Tibial artery (tissue), 4 donors: ENCODE measurements around the gene GGNBP2.
A peak's percentile ranks its signal among the peaks of the same experiment; 100 is the strongest.
"Not testable (repeated sequence)": the region's sequence is repeated elsewhere in the genome, so short reads cannot be mapped to it uniquely, and the experiment has no call there.

Experiments used
- DNase-seq, 2 donors: peaks; one replicate each; pipeline ENCODE4 v3.0.0-alpha.2; 2019
- H3K27ac ChIP-seq, 2 donors: fragments of 200-600 bp; sonication (generic) in 1 of 2; 1 replicate in 1 of 2; 2 replicates in 1 of 2; pipeline ENCODE4 v1.5.1; 2018 to 2019; ENCODE audit warnings: mild to moderate bottlenecking in 1 of 2
- H3K27me3 ChIP-seq, 2 donors: fragments of 200-600 bp; sonication (generic) in 1 of 2; one replicate each; pipeline versions ENCODE4 v1.5.1 to v1.6.0; 2016 to 2019
- H3K36me3 ChIP-seq, 3 donors: fragments of 200-600 bp; sonication (generic) in 2 of 3; one replicate each; pipeline ENCODE4 v1.5.1; 2016 to 2019; ENCODE audit warnings: mild to moderate bottlenecking in 2 of 3
- H3K4me1 ChIP-seq, 4 donors: fragments of 200-600 bp; sonication (generic) in 2 of 4; 1 replicate in 3 of 4; 2 replicates in 1 of 4; pipeline ENCODE4 v1.5.1; 2016 to 2019
- H3K4me3 ChIP-seq, 2 donors: fragments of 200-600 bp; sonication (generic) in 1 of 2; 1 replicate in 1 of 2; 2 replicates in 1 of 2; pipeline ENCODE4 v1.5.1; 2018 to 2019; ENCODE audit warnings: mild to moderate bottlenecking in 2 of 2
- H3K9me3 ChIP-seq, 3 donors: fragments of 200-600 bp; sonication (generic) in 1 of 3; one replicate each; pipeline ENCODE4 v1.5.1; 2016 to 2019
- intact Hi-C: fragments of 100-400 bp; cut with DNase I; formaldehyde crosslinking; loops from one replicate; pipeline ENCODE4 v1.15.0; 2023; ENCODE audit warnings: low total_unique reads
- TF ChIP-seq, protein P1 (sequence below), 2 experiments: fragments of 200-600 bp in 1 of 2; fragments of 450-650 bp in 1 of 2; IDR thresholded peaks; one replicate each; pipeline ENCODE4 v1.5.1; 2017 to 2019; ENCODE audit warnings: antibody characterized with exemption in 2 of 2, mild to moderate bottlenecking in 1 of 2, moderate library complexity in 1 of 2

The GGNBP2 gene

DNA sequence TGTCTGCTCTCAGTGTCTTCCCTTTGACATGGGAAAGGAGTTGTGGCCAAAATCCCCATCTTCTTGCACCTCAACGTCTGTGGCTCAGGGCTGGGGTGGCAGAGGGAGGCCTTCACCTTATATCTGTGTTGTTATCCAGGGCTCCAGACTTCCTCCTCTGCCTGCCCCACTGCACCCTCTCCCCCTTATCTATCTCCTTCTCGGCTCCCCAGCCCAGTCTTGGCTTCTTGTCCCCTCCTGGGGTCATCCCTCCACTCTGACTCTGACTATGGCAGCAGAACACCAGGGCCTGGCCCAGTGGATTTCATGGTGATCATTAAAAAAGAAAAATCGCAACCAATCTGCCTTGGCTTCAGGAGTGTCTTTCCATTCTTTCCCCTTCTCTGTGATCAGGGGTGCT is 55.7 kb downstream of the GGNBP2 start:
- Histone ChIP-seq H3K4me1 (peaks cover 0 to 26% (median 22%) of the 10 kb centered on the region in 4 donors), H3K4me3 (peak overlapping the region; percentile 68 to 89), H3K9me3 (no peaks in the 10 kb centered on the region), H3K27me3 (no peaks in the 10 kb centered on the region), H3K36me3 (no peaks in the 10 kb centered on the region), H3K27ac (peak overlapping the region; percentile 80 to 83)
- DNase-seq: no peak
- intact Hi-C loops: no loop called here
- TF ChIP-seq, protein P1, sequence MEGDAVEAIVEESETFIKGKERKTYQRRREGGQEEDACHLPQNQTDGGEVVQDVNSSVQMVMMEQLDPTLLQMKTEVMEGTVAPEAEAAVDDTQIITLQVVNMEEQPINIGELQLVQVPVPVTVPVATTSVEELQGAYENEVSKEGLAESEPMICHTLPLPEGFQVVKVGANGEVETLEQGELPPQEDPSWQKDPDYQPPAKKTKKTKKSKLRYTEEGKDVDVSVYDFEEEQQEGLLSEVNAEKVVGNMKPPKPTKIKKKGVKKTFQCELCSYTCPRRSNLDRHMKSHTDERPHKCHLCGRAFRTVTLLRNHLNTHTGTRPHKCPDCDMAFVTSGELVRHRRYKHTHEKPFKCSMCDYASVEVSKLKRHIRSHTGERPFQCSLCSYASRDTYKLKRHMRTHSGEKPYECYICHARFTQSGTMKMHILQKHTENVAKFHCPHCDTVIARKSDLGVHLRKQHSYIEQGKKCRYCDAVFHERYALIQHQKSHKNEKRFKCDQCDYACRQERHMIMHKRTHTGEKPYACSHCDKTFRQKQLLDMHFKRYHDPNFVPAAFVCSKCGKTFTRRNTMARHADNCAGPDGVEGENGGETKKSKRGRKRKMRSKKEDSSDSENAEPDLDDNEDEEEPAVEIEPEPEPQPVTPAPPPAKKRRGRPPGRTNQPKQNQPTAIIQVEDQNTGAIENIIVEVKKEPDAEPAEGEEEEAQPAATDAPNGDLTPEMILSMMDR (IDR thresholded peaks at IDR 0.05): no peak

DNA sequence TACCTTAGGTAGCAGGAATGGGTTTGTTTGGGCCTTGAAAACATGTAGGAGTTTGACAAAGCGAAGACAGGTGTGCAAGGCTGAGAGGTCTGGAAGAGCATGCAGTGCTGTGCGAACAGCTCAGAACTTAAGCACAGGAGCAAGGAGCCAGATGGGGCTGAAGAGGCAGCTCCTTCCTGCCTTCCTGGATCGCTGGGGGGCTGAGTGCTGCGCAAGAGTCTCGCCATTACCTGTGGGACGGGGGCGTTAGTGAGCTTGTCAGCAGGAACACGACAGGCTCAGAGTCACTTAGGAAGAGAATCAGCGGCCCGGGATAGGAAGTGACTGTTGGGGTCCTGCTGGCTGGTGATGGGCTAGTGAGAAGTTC is 56.2 kb downstream of the GGNBP2 start:
- TF ChIP-seq, protein P1 (IDR thresholded peaks at IDR 0.05): no peak
- peak overlapping the region; percentile 68 to 89 for H3K4me3 ChIP-seq
- H3K4me1 ChIP-seq: peaks cover 0 to 26% (median 22%) of the 10 kb centered on the region in 4 donors
- no peaks in the 10 kb centered on the region for H3K27me3 ChIP-seq
- H3K27ac ChIP-seq: peak overlapping the region; percentile 80 to 83
- no peaks in the 10 kb centered on the region for H3K9me3 ChIP-seq
- intact Hi-C loops: no loop called here
- H3K36me3 ChIP-seq: no peaks in the 10 kb centered on the region
- DNase-seq: no peak

DNA sequence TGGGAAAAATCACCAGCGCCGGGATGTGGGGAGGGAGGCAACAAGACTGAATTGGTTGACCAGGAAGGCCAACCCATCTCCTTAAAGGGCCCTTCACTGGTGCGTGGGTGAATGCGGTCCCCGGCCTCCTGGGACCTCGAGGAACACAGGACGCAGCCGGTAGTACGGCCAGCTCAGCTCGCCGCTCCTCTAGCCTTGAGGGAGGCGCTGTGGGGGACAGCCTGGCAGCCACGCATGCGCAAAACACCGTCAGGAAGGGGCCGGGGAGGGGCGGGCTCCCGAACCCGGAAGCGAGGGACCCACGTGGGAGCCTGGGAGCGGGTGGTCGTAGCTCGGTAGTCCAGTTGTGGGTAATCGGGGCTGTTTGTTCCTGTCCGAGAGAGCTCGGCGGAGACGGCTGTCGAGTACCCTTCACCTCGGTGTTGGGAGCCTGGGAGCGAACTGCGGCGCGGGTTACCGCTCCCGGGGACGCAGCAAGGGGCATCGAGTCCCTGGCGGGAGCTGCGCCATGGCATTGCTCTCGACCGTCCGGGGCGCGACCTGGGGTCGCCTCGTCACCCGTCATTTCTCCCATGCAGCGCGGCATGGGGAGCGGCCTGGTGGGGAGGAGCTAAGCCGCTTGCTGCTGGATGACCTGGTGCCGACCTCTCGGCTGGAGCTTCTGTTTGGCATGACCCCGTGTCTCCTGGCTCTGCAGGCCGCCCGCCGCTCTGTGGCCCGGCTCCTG is 56.7 kb downstream of the GGNBP2 start, which contains the start of gene MRM1:
TSS of gene MRM1 (plus strand) at position 281 of the 727 bp plus-strand sequence. CDS start at position 509, 228 bp downstream.
- DNase-seq: peak; percentile 91 to 96
- intact Hi-C loops: no loop called here
- Histone ChIP-seq H3K36me3 (no peaks in the 10 kb centered on the region), H3K9me3 (no peaks in the 10 kb centered on the region), H3K27me3 (no peaks in the 10 kb centered on the region), H3K27ac (peak within 1 kb of the TSS; percentile 80 to 83), H3K4me1 (peaks cover 0 to 26% (median 22%) of the 10 kb centered on the region in 4 donors), H3K4me3 (peak within 1 kb of the TSS; percentile 68 to 89)
- TF ChIP-seq, protein P1 (IDR thresholded peaks at IDR 0.05): peak in 1 of 2 experiments; percentile 18

DNA sequence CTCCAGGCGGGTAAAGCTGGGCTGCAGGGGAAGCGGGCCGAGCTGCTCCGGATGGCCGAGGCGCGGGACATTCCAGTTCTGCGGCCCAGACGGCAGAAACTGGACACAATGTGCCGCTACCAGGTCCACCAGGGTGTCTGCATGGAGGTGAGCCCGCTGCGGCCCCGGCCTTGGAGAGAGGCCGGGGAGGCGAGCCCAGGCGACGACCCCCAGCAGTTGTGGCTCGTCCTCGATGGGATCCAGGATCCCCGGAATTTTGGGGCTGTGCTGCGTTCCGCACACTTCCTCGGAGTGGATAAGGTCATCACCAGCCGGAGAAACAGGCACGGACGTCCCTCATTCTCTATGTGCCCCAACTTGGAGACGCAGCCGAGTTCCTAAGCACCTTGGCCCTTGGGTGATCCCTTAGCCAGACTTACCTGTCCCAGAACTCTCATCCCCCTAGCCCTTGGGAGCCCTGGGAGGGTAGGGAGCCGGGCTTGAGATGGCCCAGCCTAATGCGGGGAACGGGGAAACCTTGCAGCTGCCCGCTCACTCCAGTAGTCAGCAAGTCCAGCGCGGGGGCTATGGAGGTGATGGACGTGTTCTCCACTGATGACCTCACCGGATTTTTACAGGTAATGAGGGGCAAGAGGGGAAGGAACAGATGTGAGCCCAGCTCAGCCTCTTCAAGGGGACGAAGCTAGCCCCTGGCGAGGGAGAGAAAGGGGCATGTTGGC is 57.5 kb downstream of the GGNBP2 start:
- H3K27me3 ChIP-seq: no peaks in the 10 kb centered on the region
- H3K36me3 ChIP-seq: no peaks in the 10 kb centered on the region
- peaks cover 0 to 26% (median 22%) of the 10 kb centered on the region in 4 donors for H3K4me1 ChIP-seq
- intact Hi-C loops: no loop called here
- TF ChIP-seq, protein P1 (IDR thresholded peaks at IDR 0.05): no peak
- no peaks in the 10 kb centered on the region for H3K9me3 ChIP-seq
- peak overlapping the region; percentile 80 to 83 for H3K27ac ChIP-seq
- no peak for DNase-seq
- peak overlapping the region; percentile 68 to 89 for H3K4me3 ChIP-seq

DNA sequence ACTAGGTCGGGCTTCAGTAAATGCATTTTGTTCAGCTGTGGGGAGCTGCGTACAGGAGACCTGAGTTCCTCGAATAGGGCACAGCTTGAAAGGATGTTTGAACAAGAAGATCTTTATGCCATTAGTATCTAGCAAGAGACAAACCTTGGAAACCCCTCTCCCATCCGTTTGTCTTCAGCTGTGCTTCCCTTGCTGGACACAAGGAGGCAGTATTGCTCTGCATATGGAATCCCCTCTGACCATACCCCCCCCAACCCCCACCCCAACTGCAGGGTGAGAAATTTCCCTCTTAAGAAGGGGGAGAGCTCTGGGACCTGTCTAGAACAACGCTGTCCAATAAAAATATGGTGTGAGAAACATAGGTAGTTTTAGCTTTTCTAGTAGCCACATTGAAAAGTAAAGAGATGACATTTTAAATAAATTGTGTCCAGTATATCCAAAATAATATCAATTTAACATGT is 58.2 kb downstream of the GGNBP2 start:
- DNase-seq: peak in 1 of 2 donors; percentile 43
- TF ChIP-seq, protein P1 (IDR thresholded peaks at IDR 0.05): peak; percentile 53 to 72
- Histone ChIP-seq H3K27ac (no peak overlapping the region), H3K4me3 (peak overlapping the region; percentile 68 to 89), H3K4me1 (peaks cover 0 to 26% (median 22%) of the 10 kb centered on the region in 4 donors), H3K27me3 (no peaks in the 10 kb centered on the region), H3K9me3 (no peaks in the 10 kb centered on the region), H3K36me3 (no peaks in the 10 kb centered on the region)
- intact Hi-C loops: no loop called here

DNA sequence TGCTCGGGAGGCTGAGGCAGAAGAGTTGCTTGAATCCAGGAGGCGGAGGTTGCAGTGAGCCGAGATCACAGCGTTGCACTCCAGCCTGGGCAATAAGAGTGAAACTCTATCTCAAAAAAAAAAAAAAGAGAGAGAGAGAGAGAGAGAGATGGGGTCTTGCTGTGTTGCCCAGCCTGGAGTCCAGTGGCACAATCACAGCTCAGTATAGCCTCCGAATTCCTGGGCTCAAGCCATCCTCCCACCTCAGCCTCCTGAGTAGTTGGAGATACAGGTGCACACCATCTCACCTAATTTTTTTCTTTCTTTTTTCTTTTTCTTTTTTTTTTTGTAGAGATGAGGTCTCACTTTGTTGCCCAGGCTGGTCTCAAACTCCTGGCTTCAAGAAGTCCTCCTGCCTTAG is 60.3 kb downstream of the GGNBP2 start:
- H3K4me1 ChIP-seq: peaks cover 0 to 32% (median 29%) of the 10 kb centered on the region in 4 donors
- H3K27me3 ChIP-seq, H3K4me3 ChIP-seq, H3K27ac ChIP-seq, H3K9me3 ChIP-seq, H3K36me3 ChIP-seq, intact Hi-C loops, DNase-seq: not testable (repeated sequence)
